ENCODE measurements around the gene PXDN.

DNA sequence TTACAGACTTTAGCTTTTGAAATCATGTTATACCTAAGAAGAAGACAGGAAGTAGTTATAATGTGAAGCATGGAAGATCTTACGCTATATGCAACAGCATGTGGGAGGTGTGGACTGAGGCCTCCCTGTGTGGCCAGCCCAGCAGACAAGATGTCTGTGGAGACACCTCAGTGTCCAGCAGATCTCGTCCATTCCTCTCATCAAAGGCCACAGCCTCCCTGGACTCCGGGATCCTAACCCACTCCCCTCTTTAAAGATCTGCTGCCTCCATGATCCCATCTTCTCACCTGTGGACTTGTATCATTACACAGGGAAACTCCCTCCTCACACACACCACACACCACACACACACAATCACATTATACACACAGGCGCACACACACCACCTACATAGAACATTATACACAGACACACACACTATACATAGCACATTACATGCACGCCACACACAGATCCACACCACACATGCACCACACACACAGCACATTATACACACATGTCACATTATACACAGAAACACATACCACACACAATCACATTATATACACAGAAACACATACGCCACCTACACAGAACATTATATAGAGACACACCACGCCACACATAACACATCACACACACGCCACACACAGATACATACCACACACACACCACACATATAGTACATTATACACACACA lies 89.5 kb downstream of the PXDN start:
- no peak for TF ChIP-seq GATA2 (IDR thresholded peaks at IDR 0.05; ENCODE audit: low read depth, low read length)
- TF ChIP-seq GATA3 (IDR thresholded peaks at IDR 0.05; ENCODE audit: low read depth, low read length) = no peak
